GM10266 (cell line): Measurements from ENCODE around the gene EGFR.

Experiments
- DNase-seq: peaks from one replicate; pipeline ENCODE4 v3.0.0; 2012; ENCODE audit errors: extremely low spot score
- TF ChIP-seq, protein P1 (sequence below): IDR thresholded peaks from 2 replicates; pipeline ENCODE4 v1.5.1; 2012; ENCODE audit warnings: mild to moderate bottlenecking, low read depth; ENCODE audit not compliant: control insufficient read depth, insufficient read depth; ENCODE audit errors: missing control alignments

Gene EGFR

DNA sequence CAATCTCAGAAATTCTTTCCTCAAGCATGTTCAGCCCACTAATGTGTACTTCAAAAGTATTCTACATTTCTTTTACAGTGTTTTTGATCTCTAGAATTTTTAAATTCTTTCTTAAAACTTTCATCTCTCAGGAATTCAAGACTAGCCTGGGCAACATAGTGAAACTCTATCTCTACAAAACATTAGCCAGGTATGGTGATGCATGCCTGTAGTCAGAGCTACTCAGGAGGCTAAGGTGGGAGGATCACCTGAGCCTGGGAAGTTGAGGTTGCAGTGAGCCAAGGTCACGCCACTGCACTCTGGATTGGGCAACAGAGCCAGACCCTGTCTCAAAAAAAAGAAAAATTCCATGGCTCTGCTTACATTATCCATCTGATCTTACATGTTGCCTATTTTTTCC lies 5.0 kb upstream of the EGFR start:
- DNase-seq, result no peak
- TF ChIP-seq, protein P1, sequence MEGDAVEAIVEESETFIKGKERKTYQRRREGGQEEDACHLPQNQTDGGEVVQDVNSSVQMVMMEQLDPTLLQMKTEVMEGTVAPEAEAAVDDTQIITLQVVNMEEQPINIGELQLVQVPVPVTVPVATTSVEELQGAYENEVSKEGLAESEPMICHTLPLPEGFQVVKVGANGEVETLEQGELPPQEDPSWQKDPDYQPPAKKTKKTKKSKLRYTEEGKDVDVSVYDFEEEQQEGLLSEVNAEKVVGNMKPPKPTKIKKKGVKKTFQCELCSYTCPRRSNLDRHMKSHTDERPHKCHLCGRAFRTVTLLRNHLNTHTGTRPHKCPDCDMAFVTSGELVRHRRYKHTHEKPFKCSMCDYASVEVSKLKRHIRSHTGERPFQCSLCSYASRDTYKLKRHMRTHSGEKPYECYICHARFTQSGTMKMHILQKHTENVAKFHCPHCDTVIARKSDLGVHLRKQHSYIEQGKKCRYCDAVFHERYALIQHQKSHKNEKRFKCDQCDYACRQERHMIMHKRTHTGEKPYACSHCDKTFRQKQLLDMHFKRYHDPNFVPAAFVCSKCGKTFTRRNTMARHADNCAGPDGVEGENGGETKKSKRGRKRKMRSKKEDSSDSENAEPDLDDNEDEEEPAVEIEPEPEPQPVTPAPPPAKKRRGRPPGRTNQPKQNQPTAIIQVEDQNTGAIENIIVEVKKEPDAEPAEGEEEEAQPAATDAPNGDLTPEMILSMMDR, result no peak

DNA sequence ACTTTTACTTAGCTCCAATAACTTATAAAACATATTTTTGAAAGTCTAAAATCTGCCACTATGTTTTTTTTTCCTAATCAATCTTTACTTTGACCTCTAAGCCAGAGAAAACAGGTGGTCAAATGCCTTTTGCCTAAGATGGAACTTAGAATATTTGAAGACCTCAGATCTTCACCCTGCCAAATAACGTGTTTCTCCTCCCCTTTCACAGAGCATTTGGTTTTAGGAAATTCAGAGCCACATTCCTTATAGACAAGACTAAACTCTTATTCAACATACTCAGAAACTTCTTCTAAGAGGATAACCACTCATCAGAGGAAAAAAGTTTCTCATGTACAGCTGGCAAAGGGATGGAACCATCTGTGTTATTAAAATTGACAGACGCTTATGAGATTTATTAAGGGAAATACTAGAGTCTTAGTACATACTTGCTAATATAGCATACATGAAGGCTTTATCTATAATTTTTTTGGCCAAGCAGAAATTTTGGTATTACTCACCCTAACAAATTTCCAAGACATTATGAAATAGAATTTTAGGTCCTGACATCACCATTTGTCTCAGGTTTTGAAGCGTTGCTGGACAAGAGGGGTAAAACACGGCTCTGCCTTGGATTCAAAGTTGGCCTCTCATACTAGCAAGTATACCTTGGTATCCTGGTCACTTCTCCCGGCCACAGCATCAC lies 2.6 kb upstream of the EGFR start:
- DNase-seq, result no peak
- TF ChIP-seq, protein P1, result no peak

DNA sequence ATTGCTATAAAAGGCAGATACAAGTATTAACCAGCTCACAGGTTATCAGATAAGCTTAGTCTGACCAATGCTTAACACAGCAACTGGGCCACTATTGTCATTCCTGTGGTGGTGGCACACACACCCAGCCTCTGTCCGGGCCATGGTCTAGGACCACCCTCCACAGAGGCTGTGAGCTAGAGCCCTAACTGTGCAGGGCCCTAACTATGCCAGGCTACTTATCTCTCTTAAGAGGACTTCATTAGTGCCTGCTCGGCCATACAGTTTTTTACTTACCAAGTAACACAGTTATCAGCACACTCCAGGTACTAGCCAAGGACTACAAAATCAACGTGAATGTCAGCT lies 2.1 kb upstream of the EGFR start:
- TF ChIP-seq, protein P1, result no peak
- DNase-seq, result no peak

DNA sequence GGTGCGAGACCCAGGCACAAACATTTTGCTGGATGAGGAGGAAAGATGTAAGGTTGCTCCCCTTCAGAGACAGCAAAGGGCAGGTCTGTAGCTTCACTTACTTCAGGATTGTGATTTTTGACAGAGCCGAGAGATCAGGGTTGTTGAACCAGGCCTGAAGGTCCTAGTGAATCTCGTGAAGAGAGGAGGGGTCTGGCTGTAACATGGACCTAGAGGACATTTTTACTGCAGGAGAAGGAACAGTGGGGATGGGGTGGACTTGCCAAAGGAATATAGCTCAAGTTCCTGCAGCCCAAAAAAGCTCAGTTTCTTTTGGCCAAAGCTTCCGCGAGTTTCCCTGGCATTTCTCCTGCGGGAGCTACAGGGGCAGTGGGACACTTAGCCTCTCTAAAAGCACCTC lies 976 bp upstream of the EGFR start:
- no peak for DNase-seq
- TF ChIP-seq, protein P1, result no peak

DNA sequence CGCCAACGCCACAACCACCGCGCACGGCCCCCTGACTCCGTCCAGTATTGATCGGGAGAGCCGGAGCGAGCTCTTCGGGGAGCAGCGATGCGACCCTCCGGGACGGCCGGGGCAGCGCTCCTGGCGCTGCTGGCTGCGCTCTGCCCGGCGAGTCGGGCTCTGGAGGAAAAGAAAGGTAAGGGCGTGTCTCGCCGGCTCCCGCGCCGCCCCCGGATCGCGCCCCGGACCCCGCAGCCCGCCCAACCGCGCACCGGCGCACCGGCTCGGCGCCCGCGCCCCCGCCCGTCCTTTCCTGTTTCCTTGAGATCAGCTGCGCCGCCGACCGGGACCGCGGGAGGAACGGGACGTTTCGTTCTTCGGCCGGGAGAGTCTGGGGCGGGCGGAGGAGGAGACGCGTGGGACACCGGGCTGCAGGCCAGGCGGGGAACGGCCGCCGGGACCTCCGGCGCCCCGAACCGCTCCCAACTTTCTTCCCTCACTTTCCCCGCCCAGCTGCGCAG lies 424 bp downstream of the EGFR start:
- DNase-seq, result peak; percentile 53
- TF ChIP-seq, protein P1, result no peak

DNA sequence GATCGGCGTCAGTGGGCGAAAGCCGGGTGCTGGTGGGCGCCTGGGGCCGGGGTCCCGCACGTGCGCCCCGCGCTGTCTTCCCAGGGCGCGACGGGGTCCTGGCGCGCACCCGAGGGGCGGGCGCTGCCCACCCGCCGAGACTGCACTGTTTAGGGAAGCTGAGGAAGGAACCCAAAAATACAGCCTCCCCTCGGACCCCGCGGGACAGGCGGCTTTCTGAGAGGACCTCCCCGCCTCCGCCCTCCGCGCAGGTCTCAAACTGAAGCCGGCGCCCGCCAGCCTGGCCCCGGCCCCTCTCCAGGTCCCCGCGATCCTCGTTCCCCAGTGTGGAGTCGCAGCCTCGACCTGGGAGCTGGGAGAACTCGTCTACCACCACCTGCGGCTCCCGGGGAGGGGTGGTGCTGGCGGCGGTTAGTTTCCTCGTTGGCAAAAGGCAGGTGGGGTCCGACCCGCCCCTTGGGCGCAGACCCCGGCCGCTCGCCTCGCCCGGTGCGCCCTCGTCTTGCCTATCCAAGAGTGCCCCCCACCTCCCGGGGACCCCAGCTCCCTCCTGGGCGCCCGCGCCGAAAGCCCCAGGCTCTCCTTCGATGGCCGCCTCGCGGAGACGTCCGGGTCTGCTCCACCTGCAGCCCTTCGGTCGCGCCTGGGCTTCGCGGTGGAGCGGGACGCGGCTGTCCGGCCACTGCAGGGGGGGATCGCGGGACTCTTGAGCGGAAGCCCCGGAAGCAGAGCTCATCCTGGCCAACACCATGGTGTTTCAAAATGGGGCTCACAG lies 1.1 kb downstream of the EGFR start:
- DNase-seq, result no peak
- TF ChIP-seq, protein P1, result no peak

DNA sequence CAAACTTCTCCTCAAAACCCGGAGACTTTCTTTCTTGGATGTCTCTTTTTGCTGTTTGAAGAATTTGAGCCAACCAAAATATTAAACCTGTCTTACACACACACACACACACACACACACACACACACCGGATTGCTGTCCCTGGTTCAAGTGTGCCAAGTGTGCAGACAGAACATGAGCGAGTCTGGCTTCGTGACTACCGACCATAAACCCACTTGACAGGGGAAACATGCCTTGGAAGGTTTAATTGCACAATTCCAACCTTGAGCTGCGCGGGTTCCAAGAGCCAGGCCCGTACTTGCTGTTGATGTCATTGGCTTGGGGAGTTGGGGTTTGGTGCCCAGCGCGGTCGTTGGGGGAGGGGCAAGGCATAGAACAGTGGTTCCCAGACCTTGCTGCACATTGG lies 1.7 kb downstream of the EGFR start:
- DNase-seq, result no peak
- TF ChIP-seq, protein P1, result no peak
